A172 (cell line): ENCODE measurements around the gene ASPSCR1. TPM values are rescaled to one million over a fixed set of nuclear protein-coding genes. Genes with fewer than 3 reads are reported as not detected.
"Not testable (repeated sequence)": the region's sequence is repeated elsewhere in the genome, so short reads cannot be mapped to it uniquely, and the experiment has no call there.

Experiments used
- DNase-seq: peaks from one replicate; pipeline ENCODE4 v3.0.0-alpha.2; 2015; ENCODE audit warnings: low spot score
- total RNA-seq: library from RNA; depleted of rRNA; stranded (reverse); fragments of >200 nt; shearing (Covaris generic); gene quantifications from 2 replicates; pipeline ENCODE4 v1.2.3, GENCODE V29; 2014

ASPSCR1 gene
- total RNA-seq, 1 experiment from 2014 or later, result 25.8 TPM

- DNase-seq, result no peak
Observed at GRCh38 chr17:82023447-82024241, 46.2 kb downstream of the ASPSCR1 start.

- DNase-seq, result no peak
Observed at GRCh38 chr17:82024859-82025258, 47.4 kb downstream of the ASPSCR1 start.

- DNase-seq, result no peak
Observed at GRCh38 chr17:82025401-82026107, 48.1 kb downstream of the ASPSCR1 start.

- no peak for DNase-seq
Observed at GRCh38 chr17:82028246-82028645, 50.8 kb downstream of the ASPSCR1 start.

GRCh38 chr17:82028966-82029365 lies 51.5 kb downstream of the ASPSCR1 start:
- DNase-seq, result no peak

GRCh38 chr17:82029391-82029790 lies 52.0 kb downstream of the ASPSCR1 start:
- no peak for DNase-seq

GRCh38 chr17:82029990-82030469 lies 52.6 kb downstream of the ASPSCR1 start:
- DNase-seq, result no peak

- no peak for DNase-seq
Observed at GRCh38 chr17:82030470-82031302, 53.3 kb downstream of the ASPSCR1 start.

GRCh38 chr17:82031303-82031884 lies 54.0 kb downstream of the ASPSCR1 start, which contains the start of gene RAC3:
Gene RAC3 (plus strand): TSS chr17:82031678. CDS start chr17:82031762, 84 bp downstream.
- no peak for DNase-seq

GRCh38 chr17:82031885-82032627 lies 54.6 kb downstream of the ASPSCR1 start:
- DNase-seq, result no peak

GRCh38 chr17:82033359-82034085 lies 56.1 kb downstream of the ASPSCR1 start:
- no peak for DNase-seq

GRCh38 chr17:82034371-82035011 lies 57.1 kb downstream of the ASPSCR1 start:
- no peak for DNase-seq

- no peak for DNase-seq
Observed at GRCh38 chr17:82035488-82035887, 58.1 kb downstream of the ASPSCR1 start.

GRCh38 chr17:82035956-82036633 lies 58.7 kb downstream of the ASPSCR1 start:
- DNase-seq, result no peak

- no peak for DNase-seq
Observed at GRCh38 chr17:82036634-82037091, 59.2 kb downstream of the ASPSCR1 start.

GRCh38 chr17:82037092-82037888 lies 59.9 kb downstream of the ASPSCR1 start, which contains the start of gene DCXR:
Gene DCXR (minus strand): TSS chr17:82037697. CDS start chr17:82037682, 15 bp downstream.
- peak; percentile 93 for DNase-seq

GRCh38 chr17:82037889-82038195 lies 60.4 kb downstream of the ASPSCR1 start:
- DNase-seq, result no peak

- DNase-seq, result not testable (repeated sequence)
Observed at GRCh38 chr17:82038796-82039409, 61.5 kb downstream of the ASPSCR1 start.
